ENCODE data around the gene RIMBP2.

- TF ChIP-seq GATA2 (IDR thresholded peaks at IDR 0.05; ENCODE audit: low read depth, low read length), result no peak
- TF ChIP-seq GATA3 (IDR thresholded peaks at IDR 0.05; ENCODE audit: low read depth, low read length), result no peak
Observed at GRCh38 chr12:130419116-130419515, 297.0 kb downstream of the RIMBP2 start.

Data from SH-SY5Y (cell line).